Activated CD4-positive, alpha-beta memory T cell treated with anti-CD3 and anti-CD28 coated beads for 36 hours (primary cell): ENCODE measurements around the gene PITPNM3. TPM values are rescaled to one million over a fixed set of nuclear protein-coding genes. Genes with fewer than 3 reads are reported as not detected.
"Not testable (repeated sequence)": the region's sequence is repeated elsewhere in the genome, so short reads cannot be mapped to it uniquely, and the experiment has no call there.

Experiments used
- CTCF ChIA-PET: fragments of 350-600 bp; sonication (Branson Sonifier 250); formaldehyde crosslinking; loops from one replicate; lab custom pipeline; 2021; ENCODE audit warnings: antibody characterized with exemption, inconsistent platforms; lab: Charles Lee
- POLR2A ChIA-PET: fragments of 350-600 bp; sonication (Branson Sonifier 250); formaldehyde crosslinking; loops from one replicate; lab custom pipeline; 2021; ENCODE audit warnings: antibody characterized with exemption; lab: Charles Lee
- DNase-seq: peaks from one replicate; pipeline ENCODE4 v3.0.0-alpha.2; 2020
- H3K27ac Mint-ChIP-seq: one replicate; pipeline ENCODE4 v1.8.0; 2021; ENCODE audit warnings: mixed read lengths
- H3K27me3 Mint-ChIP-seq: one replicate; pipeline ENCODE4 v1.8.0; 2021; ENCODE audit warnings: mixed read lengths
- H3K36me3 Mint-ChIP-seq: one replicate; pipeline ENCODE4 v1.8.0; 2021; ENCODE audit warnings: mixed read lengths
- H3K4me1 Mint-ChIP-seq: one replicate; pipeline ENCODE4 v1.8.0; 2021; ENCODE audit warnings: low read depth, mixed read lengths
- H3K4me3 Mint-ChIP-seq: one replicate; pipeline ENCODE4 v1.8.0; 2021; ENCODE audit warnings: mild to moderate bottlenecking, mixed read lengths
- H3K9me3 Mint-ChIP-seq: one replicate; pipeline ENCODE4 v1.8.0; 2021; ENCODE audit warnings: mixed read lengths
- intact Hi-C: fragments of 100-400 bp; cut with micrococcal nuclease; formaldehyde crosslinking; loops from one replicate; pipeline ENCODE4 v1.15.1; 2023
- total RNA-seq, 2 experiments: library from RNA; stranded (reverse); gene quantifications; one replicate each; pipeline ENCODE4 v1.2.3, GENCODE V29; 2021

PITPNM3 gene
- total RNA-seq, result under 1 TPM; 0.41 to 0.48 TPM

DNA sequence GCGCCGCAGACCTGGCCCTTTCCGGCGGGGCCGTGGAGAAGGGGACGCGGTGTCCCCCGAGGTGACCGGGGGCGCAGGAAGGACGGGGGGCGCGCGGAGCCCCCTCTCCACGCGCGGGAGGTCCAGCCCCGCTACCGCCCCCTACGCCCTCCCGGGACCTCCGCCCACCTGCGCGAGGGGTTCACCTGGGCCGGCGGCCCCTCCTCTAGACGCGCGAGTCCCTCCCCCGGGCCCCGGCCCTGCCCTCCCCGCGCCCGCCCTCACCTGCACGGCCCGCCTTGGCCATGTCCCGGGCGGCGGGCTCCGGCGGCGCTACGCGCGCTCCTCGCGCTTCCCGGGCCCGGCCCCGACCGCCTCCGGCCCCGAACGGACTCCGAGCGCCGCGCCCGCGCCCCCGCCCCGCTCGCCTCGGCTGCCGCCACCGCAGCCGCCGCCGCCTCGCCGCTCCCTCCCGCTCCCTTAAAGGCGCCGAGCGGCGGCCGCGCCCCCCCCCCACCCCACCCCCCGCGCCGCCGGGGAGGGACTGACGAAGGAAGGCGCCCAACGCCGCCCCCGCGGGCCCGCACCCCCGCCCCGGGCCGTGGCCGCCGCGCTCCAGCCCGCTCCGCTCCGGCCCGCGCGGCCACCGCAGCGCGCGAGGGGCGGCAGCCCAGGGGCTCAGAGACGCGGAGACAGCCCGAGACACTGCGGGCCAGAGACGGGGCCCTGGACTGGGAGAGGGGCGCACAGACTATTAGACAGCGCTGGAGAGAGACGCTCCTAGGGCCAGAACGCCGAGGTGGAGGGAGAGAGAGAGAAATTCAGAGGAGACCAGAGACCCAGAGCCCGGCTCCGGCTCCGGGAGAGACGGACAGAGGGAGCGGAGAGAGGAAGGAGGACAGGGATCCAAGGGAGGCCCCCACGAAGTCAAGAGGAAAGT is at the start of gene PITPNM3:
PITPNM3 (minus strand) TSS at position 435 of the 919 bp plus-strand sequence; CDS start at position 286, 149 bp downstream.
- Mint-ChIP-seq H3K4me1 (peaks cover 8% of the 10 kb centered on the region), H3K4me3 (peak within 1 kb of the TSS; percentile 59), H3K27ac (no peak within 1 kb of the TSS), H3K27me3 (peaks cover 43% of the 10 kb centered on the region), H3K36me3 (no peaks in the 10 kb centered on the region), H3K9me3 (no peaks in the 10 kb centered on the region)
- no peak for DNase-seq
- POLR2A ChIA-PET, result no interaction called here
- CTCF ChIA-PET, result no interaction called here
- intact Hi-C loops, result no loop called here

- Mint-ChIP-seq H3K27me3 (no peaks in the 10 kb centered on the region), H3K9me3 (no peaks in the 10 kb centered on the region), H3K36me3 (peaks cover 48% of the 10 kb centered on the region), H3K4me1 (peaks cover 7% of the 10 kb centered on the region), H3K4me3 (no peak overlapping the region), H3K27ac (no peak overlapping the region)
- no peak for DNase-seq
- intact Hi-C loops, result no loop called here
- ChIA-PET POLR2A (no interaction called here), CTCF (no interaction called here)
These were observed 48.8 kb upstream of the PITPNM3 start for GRCh38 chr17:6605142-6605541.

DNA sequence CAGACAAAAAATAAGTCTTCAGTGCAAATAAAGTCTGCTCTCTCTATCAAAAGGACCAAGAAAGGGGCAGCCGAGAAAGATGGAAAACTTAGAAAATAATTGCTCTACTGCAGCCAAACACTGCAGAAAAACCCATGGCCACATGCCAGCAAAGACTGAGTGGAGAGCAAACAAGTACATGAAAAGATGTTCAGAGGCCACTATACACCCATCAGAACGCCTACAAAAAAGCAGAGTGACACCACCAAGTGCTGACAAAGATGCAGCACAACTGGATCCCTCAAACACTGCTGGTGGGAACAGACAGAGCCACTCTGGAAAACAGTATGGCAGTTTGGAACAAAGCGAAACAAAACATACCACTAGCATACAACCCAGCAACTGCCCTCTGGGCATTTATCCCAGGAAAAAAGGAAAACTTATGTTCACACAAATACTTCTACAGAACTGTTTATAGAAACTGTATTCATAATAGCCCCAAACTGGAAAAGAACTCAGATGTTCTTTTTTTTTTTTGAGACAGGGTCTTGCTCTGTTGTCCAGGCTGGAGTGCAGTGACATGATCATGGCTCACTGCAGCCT is 47.5 kb upstream of the PITPNM3 start:
- Mint-ChIP-seq H3K36me3 (peaks cover 41% of the 10 kb centered on the region), H3K9me3 (no peaks in the 10 kb centered on the region), H3K27ac (no peak overlapping the region), H3K4me1 (peaks cover 7% of the 10 kb centered on the region), H3K27me3 (no peaks in the 10 kb centered on the region), H3K4me3 (no peak overlapping the region)
- DNase-seq, result no peak
- POLR2A ChIA-PET, result no interaction called here
- intact Hi-C loops, result no loop called here
- CTCF ChIA-PET, result no interaction called here

- ChIA-PET POLR2A (no interaction called here), CTCF (interaction anchor here (1.7 kb wide), 1 partner anchor 129 kb away, joined by 5 read pairs; no protein-coding TSS in a partner anchor)
- H3K27me3 Mint-ChIP-seq, result no peaks in the 10 kb centered on the region
- intact Hi-C loops, result no loop called here
- no peak overlapping the region for H3K4me3 Mint-ChIP-seq
- no peaks in the 10 kb centered on the region for H3K9me3 Mint-ChIP-seq
- no peak for DNase-seq
- H3K4me1 Mint-ChIP-seq, result peaks cover 7% of the 10 kb centered on the region
- peaks cover 38% of the 10 kb centered on the region for H3K36me3 Mint-ChIP-seq
- H3K27ac Mint-ChIP-seq, result no peak overlapping the region
These were observed 45.8 kb upstream of the PITPNM3 start for GRCh38 chr17:6602141-6602540.

GRCh38 chr17:6599364-6599763 is 43.0 kb upstream of the PITPNM3 start:
- intact Hi-C loops, result no loop called here
- ChIA-PET CTCF (no interaction called here), POLR2A (no interaction called here)
- H3K4me1 Mint-ChIP-seq, result peaks cover 7% of the 10 kb centered on the region
- no peak overlapping the region for H3K4me3 Mint-ChIP-seq
- peaks cover 46% of the 10 kb centered on the region for H3K36me3 Mint-ChIP-seq
- H3K9me3 Mint-ChIP-seq, result no peaks in the 10 kb centered on the region
- DNase-seq, result no peak
- H3K27me3 Mint-ChIP-seq, result no peaks in the 10 kb centered on the region
- no peak overlapping the region for H3K27ac Mint-ChIP-seq

- no peak for DNase-seq
- Mint-ChIP-seq H3K27me3 (no peaks in the 10 kb centered on the region), H3K4me1 (peaks cover under 1% of the 10 kb centered on the region), H3K9me3 (no peaks in the 10 kb centered on the region), H3K27ac (no peak overlapping the region), H3K4me3 (no peak overlapping the region), H3K36me3 (peaks cover 48% of the 10 kb centered on the region)
- ChIA-PET CTCF (interaction anchor here (1.0 kb wide), 1 partner anchor 124 kb away, joined by 3 read pairs; no protein-coding TSS in a partner anchor), POLR2A (interaction anchor here (1.1 to 1.3 kb wide), 2 partner anchors 11 to 24 kb away, joined by 3 to 4 read pairs; no protein-coding TSS in a partner anchor)
- intact Hi-C loops, result no loop called here
These were observed 41.4 kb upstream of the PITPNM3 start for GRCh38 chr17:6597727-6598126.

- no peak for DNase-seq
- POLR2A ChIA-PET, result interaction anchor here (1.3 kb wide), 1 partner anchor 12 kb away, joined by 4 read pairs; no protein-coding TSS in a partner anchor
- intact Hi-C loops, result no loop called here
- Mint-ChIP-seq H3K4me1 (no peaks in the 10 kb centered on the region), H3K27me3 (no peaks in the 10 kb centered on the region), H3K9me3 (no peaks in the 10 kb centered on the region), H3K36me3 (peaks cover 46% of the 10 kb centered on the region), H3K4me3 (no peak overlapping the region), H3K27ac (no peak overlapping the region)
- CTCF ChIA-PET, result no interaction called here
These were observed 40.6 kb upstream of the PITPNM3 start for GRCh38 chr17:6596941-6597340.

DNA sequence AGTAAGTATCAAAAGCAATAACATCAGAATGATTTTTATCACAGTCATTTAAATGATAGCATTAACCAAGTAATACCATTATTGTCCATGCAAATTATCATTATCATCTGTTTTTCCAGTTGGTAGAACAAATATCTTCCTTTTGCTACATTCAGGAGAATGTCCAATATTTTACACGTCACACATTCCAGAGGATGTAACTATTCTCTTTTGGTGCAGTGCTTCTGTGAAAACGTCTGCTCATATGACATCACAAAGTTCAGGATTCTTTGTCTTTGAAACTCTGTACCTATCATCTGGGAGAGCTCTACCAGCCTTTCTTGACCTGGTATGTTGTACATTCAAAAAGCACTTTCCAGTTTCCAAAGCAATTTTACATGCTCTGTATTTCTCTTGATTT is 40.2 kb upstream of the PITPNM3 start:
- ChIA-PET POLR2A (no interaction called here), CTCF (interaction anchor here (0.6 kb wide), 1 partner anchor 40 kb away, joined by 3 read pairs; no protein-coding TSS in a partner anchor)
- Mint-ChIP-seq H3K27ac (no peak overlapping the region), H3K36me3 (peaks cover 46% of the 10 kb centered on the region), H3K4me3 (no peak overlapping the region), H3K4me1 (no peaks in the 10 kb centered on the region), H3K27me3 (no peaks in the 10 kb centered on the region), H3K9me3 (no peaks in the 10 kb centered on the region)
- no peak for DNase-seq
- intact Hi-C loops, result no loop called here

GRCh38 chr17:6596081-6596480 is 39.7 kb upstream of the PITPNM3 start:
- Mint-ChIP-seq H3K4me3 (no peak overlapping the region), H3K27ac (no peak overlapping the region), H3K27me3 (no peaks in the 10 kb centered on the region), H3K4me1 (no peaks in the 10 kb centered on the region), H3K9me3 (no peaks in the 10 kb centered on the region), H3K36me3 (peaks cover 44% of the 10 kb centered on the region)
- POLR2A ChIA-PET, result no interaction called here
- intact Hi-C loops, result no loop called here
- CTCF ChIA-PET, result interaction anchor here (0.6 kb wide), 1 partner anchor 40 kb away, joined by 3 read pairs; no protein-coding TSS in a partner anchor
- no peak for DNase-seq

DNA sequence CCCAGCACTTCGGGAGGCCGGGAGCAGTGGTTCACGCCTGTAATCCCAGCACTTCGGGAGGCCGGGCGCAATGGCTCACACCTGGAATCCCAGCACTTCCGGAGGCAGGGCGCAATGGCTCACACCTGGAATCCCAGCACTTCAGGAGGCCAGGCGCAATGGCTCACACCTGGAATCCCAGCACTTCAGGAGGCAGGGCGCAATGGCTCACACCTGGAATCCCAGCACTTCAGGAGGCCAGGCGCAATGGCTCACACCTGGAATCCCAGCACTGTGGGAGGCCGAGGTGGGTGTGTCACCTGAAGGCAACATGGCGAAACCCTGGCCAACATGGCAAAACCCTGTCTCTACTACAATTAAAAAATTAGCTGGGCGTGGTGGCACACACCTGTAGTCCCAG is 37.0 kb upstream of the PITPNM3 start:
- POLR2A ChIA-PET, intact Hi-C loops, H3K27ac Mint-ChIP-seq, CTCF ChIA-PET, DNase-seq, H3K4me3 Mint-ChIP-seq, H3K27me3 Mint-ChIP-seq, H3K9me3 Mint-ChIP-seq, H3K4me1 Mint-ChIP-seq: not testable (repeated sequence)
- H3K36me3 Mint-ChIP-seq, result peaks cover 45% of the 10 kb centered on the region

DNA sequence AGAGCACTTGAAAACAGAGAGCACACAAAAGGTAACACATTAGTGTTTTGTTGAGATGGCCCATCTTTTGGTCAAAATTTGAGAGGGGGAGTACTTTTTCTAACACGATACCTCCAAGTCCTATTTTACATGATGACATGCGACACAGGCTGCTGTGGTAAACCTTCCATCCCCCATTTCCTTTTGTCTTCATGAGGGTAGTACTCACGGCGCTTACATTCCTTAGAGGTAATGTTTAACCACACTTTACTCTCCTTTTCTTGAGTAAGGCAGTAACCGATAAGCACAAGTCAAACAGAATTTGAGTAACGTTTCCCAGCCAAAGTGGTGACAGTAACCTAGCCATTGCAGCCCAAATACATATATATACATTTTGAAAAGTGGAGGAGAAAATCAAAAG is 35.8 kb upstream of the PITPNM3 start:
- DNase-seq, result no peak
- Mint-ChIP-seq H3K27me3 (no peaks in the 10 kb centered on the region), H3K4me3 (no peak overlapping the region), H3K4me1 (no peaks in the 10 kb centered on the region), H3K9me3 (no peaks in the 10 kb centered on the region), H3K36me3 (peaks cover 52% of the 10 kb centered on the region), H3K27ac (no peak overlapping the region)
- ChIA-PET CTCF (no interaction called here), POLR2A (no interaction called here)
- intact Hi-C loops, result no loop called here

DNA sequence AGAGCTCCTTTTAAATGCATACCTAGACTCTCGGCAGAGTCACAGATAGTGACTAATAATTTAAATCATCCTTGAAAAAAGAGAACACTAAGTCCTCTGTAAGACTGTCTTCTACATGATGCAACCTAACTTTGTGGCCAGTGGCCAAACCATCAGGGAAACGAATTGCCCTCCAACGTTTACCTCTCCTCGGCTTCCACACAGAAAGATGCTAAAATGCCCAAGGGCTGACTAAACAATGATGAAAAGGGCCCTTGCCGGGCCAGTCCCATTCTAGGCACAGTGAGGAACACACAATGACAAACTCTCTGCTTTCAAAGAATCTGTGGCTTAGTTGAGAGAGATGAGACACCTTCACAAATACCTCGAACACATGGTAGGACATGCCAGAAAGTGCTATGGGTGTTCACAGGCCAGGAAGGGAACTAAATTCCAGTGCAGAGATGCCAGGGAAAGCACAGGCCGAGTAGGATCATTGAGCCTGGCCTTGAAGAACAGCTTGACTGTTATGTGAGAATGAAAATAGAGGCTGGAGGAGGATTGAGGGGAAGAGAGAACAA is 35.3 kb upstream of the PITPNM3 start:
- Mint-ChIP-seq H3K36me3 (peaks cover 49% of the 10 kb centered on the region), H3K4me1 (no peaks in the 10 kb centered on the region), H3K27ac (no peak overlapping the region), H3K4me3 (no peak overlapping the region), H3K27me3 (no peaks in the 10 kb centered on the region), H3K9me3 (no peaks in the 10 kb centered on the region)
- intact Hi-C loops, result no loop called here
- ChIA-PET POLR2A (no interaction called here), CTCF (no interaction called here)
- DNase-seq, result no peak
